ENCODE data around the gene DKKL1.
"Not testable (repeated sequence)": the region's sequence is repeated elsewhere in the genome, so short reads cannot be mapped to it uniquely, and the experiment has no call there.

DKKL1 gene

GRCh38 chr19:49326165-49326704 is 37.4 kb upstream of the DKKL1 start:
- no peak overlapping the region for H3K4me3 ChIP-seq (ENCODE audit: low read depth, low read length)

GRCh38 chr19:49327878-49328544 is 35.7 kb upstream of the DKKL1 start:
- no peak overlapping the region for H3K4me3 ChIP-seq (ENCODE audit: low read depth, low read length)
- H3K36me3 ChIP-seq: no peaks in the 10 kb centered on the region
- TF ChIP-seq CTCF (IDR thresholded peaks at IDR 0.05; ENCODE audit: low read depth, low read length): peak; percentile 65
- H3K9me3 ChIP-seq: no peaks in the 10 kb centered on the region
- H3K27me3 ChIP-seq: no peaks in the 10 kb centered on the region; the same call in 1 of the 2 replicates
- DNase-seq: no peak
- no peaks in the 10 kb centered on the region for H3K4me1 ChIP-seq

More at GRCh38 chr19:49326165-49326704, 37.4 kb upstream of the DKKL1 start:
- no peak for TF ChIP-seq CTCF (IDR thresholded peaks at IDR 0.05; ENCODE audit: low read depth, low read length)
- DNase-seq: no peak
- H3K4me1 ChIP-seq: no peaks in the 10 kb centered on the region
- no peaks in the 10 kb centered on the region for H3K36me3 ChIP-seq
- no peaks in the 10 kb centered on the region; the same call in 1 of the 2 replicates for H3K27me3 ChIP-seq
- no peaks in the 10 kb centered on the region for H3K9me3 ChIP-seq

GRCh38 chr19:49328741-49329140 is 34.9 kb upstream of the DKKL1 start:
- no peak for TF ChIP-seq CTCF (IDR thresholded peaks at IDR 0.05; ENCODE audit: low read depth, low read length)
- DNase-seq: no peak
- Histone ChIP-seq H3K27me3 (no peaks in the 10 kb centered on the region; the same call in 1 of the 2 replicates), H3K4me1 (no peaks in the 10 kb centered on the region), H3K36me3 (no peaks in the 10 kb centered on the region), H3K4me3 (ENCODE audit: low read depth, low read length) (no peak overlapping the region), H3K9me3 (no peaks in the 10 kb centered on the region)

DNA sequence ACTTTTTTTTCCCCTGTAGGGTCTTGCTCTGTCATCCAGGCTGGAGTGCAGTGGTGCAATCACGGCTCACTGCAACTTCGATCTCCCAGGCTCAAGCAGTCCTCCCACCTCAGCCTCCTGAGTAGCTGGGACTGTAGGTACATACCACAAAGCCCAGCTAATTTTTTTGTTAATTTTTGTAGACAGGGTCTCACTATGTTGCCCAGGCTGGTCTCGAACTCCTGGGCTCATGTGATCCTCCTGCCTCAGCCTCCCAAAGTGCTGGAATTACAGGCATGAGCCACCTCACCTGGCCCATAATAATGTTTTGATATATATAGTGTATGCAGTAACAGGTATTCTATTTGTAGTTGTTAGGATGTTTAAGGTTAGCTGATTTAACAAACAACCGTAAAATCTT is 32.5 kb upstream of the DKKL1 start:
- H3K4me3 ChIP-seq (ENCODE audit: low read depth, low read length); H3K9me3 ChIP-seq; H3K36me3 ChIP-seq; DNase-seq; H3K27me3 ChIP-seq; H3K4me1 ChIP-seq: not testable (repeated sequence)

- no peaks in the 10 kb centered on the region for H3K4me1 ChIP-seq
- no peaks in the 10 kb centered on the region for H3K9me3 ChIP-seq
- H3K4me3 ChIP-seq (ENCODE audit: low read depth, low read length): no peak overlapping the region
- no peaks in the 10 kb centered on the region for H3K36me3 ChIP-seq
- H3K27me3 ChIP-seq: no peaks in the 10 kb centered on the region
- DNase-seq: peak; percentile 35
- TF ChIP-seq CTCF (IDR thresholded peaks at IDR 0.05; ENCODE audit: low read depth, low read length): no peak
Observed at GRCh38 chr19:49331616-49332055, 32.0 kb upstream of the DKKL1 start.

GRCh38 chr19:49332691-49333417 is 30.8 kb upstream of the DKKL1 start:
- not testable (repeated sequence) for H3K9me3 ChIP-seq; H3K4me1 ChIP-seq; H3K4me3 ChIP-seq (ENCODE audit: low read depth, low read length); H3K36me3 ChIP-seq; H3K27me3 ChIP-seq; DNase-seq

DNA sequence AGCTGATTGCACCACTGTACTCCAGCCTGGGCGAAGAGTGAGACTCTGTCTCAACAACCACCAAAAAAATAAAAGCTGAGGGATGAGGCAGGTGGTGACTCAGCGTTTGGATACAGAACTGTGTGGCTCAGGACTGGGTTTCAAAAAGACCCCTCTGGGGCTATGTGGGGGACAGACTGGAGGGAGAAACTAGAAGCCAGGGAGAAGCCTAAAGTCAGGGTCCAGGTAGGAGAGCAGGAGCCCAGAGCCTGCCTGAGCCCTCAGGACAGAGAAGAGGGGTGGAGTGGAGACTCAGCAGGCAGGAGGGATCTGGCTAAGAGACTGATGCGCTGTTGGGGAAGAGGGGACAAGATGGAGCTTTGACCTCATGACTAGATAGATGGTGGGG is 30.3 kb upstream of the DKKL1 start:
- Histone ChIP-seq H3K36me3 (no peaks in the 10 kb centered on the region), H3K27me3 (no peaks in the 10 kb centered on the region), H3K9me3 (no peaks in the 10 kb centered on the region), H3K4me1 (no peaks in the 10 kb centered on the region), H3K4me3 (ENCODE audit: low read depth, low read length) (no peak overlapping the region)
- DNase-seq: no peak
- TF ChIP-seq CTCF (IDR thresholded peaks at IDR 0.05; ENCODE audit: low read depth, low read length): no peak

Measured in BE2C (cell line).